SK-N-SH (cell line): Measurements from ENCODE around the gene CMBL. TPM values are rescaled to one million over a fixed set of nuclear protein-coding genes. Genes with fewer than 3 reads are reported as not detected.
A peak's percentile ranks its signal among the peaks of the same experiment; 100 is the strongest.

ENCODE experiments used
- CTCF ChIA-PET: fragments of 300-600, 350-600 bp; formaldehyde crosslinking; extraction: SDS; loops from one replicate; lab custom pipeline; 2021; lab: Yijun Ruan, JAX
- POLR2A ChIA-PET: fragments of 350-600 bp; sonication (Branson Sonifier 250); formaldehyde crosslinking; extraction: SDS; loops from one replicate; lab custom pipeline; 2020; ENCODE audit warnings: antibody characterized with exemption, inconsistent platforms; lab: Yijun Ruan, JAX
- DNase-seq: peaks from one replicate; pipeline ENCODE4 v3.0.0; 2012
- H2AFZ ChIP-seq: fragments of 200-600 bp; sonication (generic); 2 replicates; pipeline ENCODE4 v1.8.1; 2016; ENCODE audit warnings: antibody characterized with exemption, mild to moderate bottlenecking, low read depth
- H3F3A ChIP-seq: fragments of 200-600 bp; sonication (generic); replicated peaks from 2 replicates; pipeline ENCODE3; 2016; ENCODE audit warnings: antibody characterized with exemption, mild to moderate bottlenecking; ENCODE audit not compliant: insufficient read depth
- H3K27ac ChIP-seq, 2 experiments: fragments of 200-500 bp in 1 of 2; fragments of 200-600 bp in 1 of 2; sonication (Bioruptor generic) in 1 of 2; sonication (generic), shearing (Covaris generic) in 1 of 2; 2 replicates each; pipeline versions ENCODE4 v1.5.1 to v1.6.1; 2014 to 2016; ENCODE audit warnings: low read depth in 2 of 2, inconsistent platforms in 1 of 2, low read length in 1 of 2, mild to moderate bottlenecking in 1 of 2, mixed read lengths in 1 of 2
- H3K27me3 ChIP-seq: fragments of 200-600 bp; sonication (generic), shearing (Covaris generic); 2 replicates; pipeline ENCODE4 v1.6.1; 2016; ENCODE audit warnings: mixed run types; ENCODE audit not compliant: insufficient read depth
- H3K36me3 ChIP-seq, 2 experiments: fragments of 200-500 bp in 1 of 2; fragments of 200-600 bp in 1 of 2; sonication (Bioruptor generic) in 1 of 2; sonication (generic) in 1 of 2; replicated peaks in 1 of 2; 2 replicates each; pipeline versions ENCODE3 to v1.5.1; 2014 to 2016; ENCODE audit warnings: low read length in 1 of 2, mild to moderate bottlenecking in 1 of 2; ENCODE audit not compliant: insufficient read depth in 2 of 2, control insufficient read depth in 1 of 2
- H3K4me1 ChIP-seq, 2 experiments: fragments of 200-500 bp in 1 of 2; fragments of 200-600 bp in 1 of 2; sonication (Bioruptor generic) in 1 of 2; sonication (generic), shearing (Covaris generic) in 1 of 2; 2 replicates each; pipeline versions ENCODE4 v1.5.1 to v1.6.1; 2014 to 2016; ENCODE audit warnings: low read depth in 1 of 2, low read length in 1 of 2, mixed run types in 1 of 2; ENCODE audit not compliant: insufficient read depth in 2 of 2, control insufficient read depth in 1 of 2
- H3K4me2 ChIP-seq: fragments of 200-600 bp; sonication (generic), shearing (Covaris generic); 2 replicates; pipeline ENCODE4 v1.6.1; 2017; ENCODE audit warnings: mixed run types
- H3K4me3 ChIP-seq, 2 experiments: fragments of 200-500 bp in 1 of 2; fragments of 200-600 bp in 1 of 2; sonication (Bioruptor generic) in 1 of 2; sonication (generic), shearing (Covaris generic) in 1 of 2; 2 replicates each; pipeline versions ENCODE4 v1.5.1 to v1.8.1; 2014 to 2016; ENCODE audit warnings: low read depth in 2 of 2, inconsistent platforms in 1 of 2, low read length in 1 of 2, mild to moderate bottlenecking in 1 of 2, mixed read lengths in 1 of 2, moderate library complexity in 1 of 2
- H3K79me2 ChIP-seq: fragments of 200-600 bp; sonication (generic); 2 replicates; pipeline ENCODE4 v1.8.1; 2017; ENCODE audit warnings: mild to moderate bottlenecking; ENCODE audit not compliant: insufficient read depth
- H3K9ac ChIP-seq: fragments of 200-600 bp; sonication (generic); 2 replicates; pipeline ENCODE4 v1.6.1; 2017; ENCODE audit warnings: mixed run types
- H3K9me2 ChIP-seq: fragments of 200-600 bp; sonication (generic); 2 replicates; pipeline ENCODE4 v1.6.1; 2017; ENCODE audit warnings: mixed run types
- H3K9me3 ChIP-seq: fragments of 200-600 bp; sonication (generic); 2 replicates; pipeline ENCODE4 v1.6.1; 2017; ENCODE audit warnings: mixed run types, mild to moderate bottlenecking, moderate library complexity
- H4K20me1 ChIP-seq: fragments of 200-600 bp; sonication (generic); 2 replicates; pipeline ENCODE4 v1.6.1; 2017; ENCODE audit warnings: mild to moderate bottlenecking, mixed run types; ENCODE audit not compliant: insufficient read depth
- FOXJ3 ChIP-seq: sonication (generic); formaldehyde crosslinking; IDR thresholded peaks from 2 replicates; pipeline ENCODE4 v1.5.1; 2020; ENCODE audit warnings: mild to moderate bottlenecking, missing genetic modification reagents
- MAX ChIP-seq: IDR thresholded peaks from 2 replicates; pipeline ENCODE4 v1.4.0; 2012; ENCODE audit warnings: low read depth
- MXI1 ChIP-seq: IDR thresholded peaks from 2 replicates; pipeline ENCODE4 v1.6.1; 2012; ENCODE audit warnings: mild to moderate bottlenecking, low read depth, low read length, improper control_type of control experiment
- NRF1 ChIP-seq: IDR thresholded peaks from 2 replicates; pipeline ENCODE4 v1.6.1; 2012; ENCODE audit warnings: low read depth, mild to moderate bottlenecking, low read length
- TAF1 ChIP-seq: IDR thresholded peaks from 2 replicates; pipeline ENCODE4 v1.6.1; 2012; ENCODE audit warnings: low read depth, mild to moderate bottlenecking, low read length, moderate library complexity, borderline replicate concordance
- WGBS: methylation state at CpG from one replicate; pipeline ENCODE4 v1.1.6; 2017; ENCODE audit warnings: low lambda C conversion rate; 5-methylcytosine and 5-hydroxymethylcytosine counted together
- polyA plus RNA-seq, 3 experiments: library from polyadenylated mRNA; depleted of rRNA; stranded (reverse); fragments of >200 nt; gene quantifications; 2 replicates each; pipeline ENCODE4 v1.2.3, GENCODE V29; 2012

Gene CMBL
- polyA plus RNA-seq (2012; rRNA removed): 42.9 and 61.0 TPM in 2 replicates
- 35.4 and 47.5 TPM in 2 replicates for polyA plus RNA-seq (2012; cell fraction: cytosol; rRNA removed)
- 15.4 and 21.3 TPM in 2 replicates for polyA plus RNA-seq (2012; cell fraction: nucleus; rRNA removed)

GRCh38 chr5:10307206-10308148, at the start of gene CMBL:
CMBL (minus strand) TSS chr5:10307902; CDS start chr5:10290762, 17,140 bp downstream.
- ChIA-PET CTCF (interaction anchor here (0.7 to 3.5 kb wide), 2 partner anchors 23 to 320 kb away, joined by 4 to 14 read pairs; no protein-coding TSS in a partner anchor), POLR2A (no interaction called here)
- no peaks in the 10 kb centered on the region for H3K9me2 ChIP-seq
- peaks cover 10 to 17% of the 10 kb centered on the region in 2 experiments; a peak in 2 of 4 replicates for H3K4me1 ChIP-seq
- H3K27me3 ChIP-seq: no peaks in the 10 kb centered on the region
- peak within 1 kb of the TSS; percentile 78 for H3K9ac ChIP-seq
- no peaks in the 10 kb centered on the region for H4K20me1 ChIP-seq
- peak within 1 kb of the TSS; percentile 92 for H2AFZ ChIP-seq
- H3K4me2 ChIP-seq: peak within 1 kb of the TSS; percentile 79
- 16% methylated on average over 56 of the region's 56 CpGs for WGBS
- peaks cover 4% of the 10 kb centered on the region; the same call in 1 of the 2 replicates for H3K79me2 ChIP-seq
- TF ChIP-seq MXI1: peak; percentile 43; the same call in 1 of the 2 replicates
- TF ChIP-seq NRF1: 0 out of 2 replicates have a peak, but pooled peaks have one; percentile 10
- peak; percentile 70 for TF ChIP-seq MAX
- no peak for TF ChIP-seq TAF1
- H3K36me3 ChIP-seq: no peaks in the 10 kb centered on the region
- H3F3A ChIP-seq: peaks cover 10% of the 10 kb centered on the region
- peak within 1 kb of the TSS; percentile 42 to 70 for H3K27ac ChIP-seq
- H3K4me3 ChIP-seq: peak within 1 kb of the TSS; percentile 60 to 71
- peak; percentile 80 for DNase-seq
- no peaks in the 10 kb centered on the region for H3K9me3 ChIP-seq

- H3K9me3 ChIP-seq: no peaks in the 10 kb centered on the region
- TF ChIP-seq FOXJ3 (no peak), MXI1 (peak; percentile 10)
- CTCF ChIA-PET: interaction anchor here (0.9 kb wide), 2 partner anchors 10 to 24 kb away, joined by 3 read pairs; no protein-coding TSS in a partner anchor
- 15% methylated on average over 16 of the region's 16 CpGs for WGBS
- peaks cover 82% of the 10 kb centered on the region for H3K79me2 ChIP-seq
- no peak overlapping the region for H2AFZ ChIP-seq
- no peaks in the 10 kb centered on the region for H3K9me2 ChIP-seq
- no peak for DNase-seq
- peak overlapping the region; percentile 83 to 97 for H3K4me3 ChIP-seq
- H3K27me3 ChIP-seq: no peaks in the 10 kb centered on the region
- peak overlapping the region; percentile 85 to 98 for H3K27ac ChIP-seq
- H4K20me1 ChIP-seq: peaks cover 55% of the 10 kb centered on the region
- peak overlapping the region; percentile 92 for H3K4me2 ChIP-seq
- peaks cover 0 to 16% of the 10 kb centered on the region in 2 experiments; a peak in 2 of 4 replicates for H3K4me1 ChIP-seq
- peaks cover 0 to 1% of the 10 kb centered on the region in 2 experiments for H3K36me3 ChIP-seq
- H3F3A ChIP-seq: peaks cover 17% of the 10 kb centered on the region
- POLR2A ChIA-PET: interaction anchor here (1.1 kb wide), 1 partner anchor 105 kb away, joined by 3 read pairs; the partner anchor contains the start of gene CCT5
- H3K9ac ChIP-seq: peak overlapping the region; percentile 95
Observed at GRCh38 chr5:10355071-10355889, 47.6 kb upstream of the CMBL start.
